CD4-positive, alpha-beta T cell (primary cell): ENCODE results near the gene KIF26B. TPM values are rescaled to one million over a fixed set of nuclear protein-coding genes. Genes with fewer than 3 reads are reported as not detected.

Experiments
- ATAC-seq: fragments of 200-7000 bp; cut with Tn5 transposase; one replicate; pipeline ENCODE4 v1.10.0; 2022; ENCODE audit warnings: mild to moderate bottlenecking; ENCODE audit not compliant: poor library complexity
- CTCF ChIA-PET: fragments of 350-600 bp; sonication (Branson Sonifier 250); formaldehyde crosslinking; loops from one replicate; lab custom pipeline; 2021; ENCODE audit warnings: antibody characterized with exemption, inconsistent platforms; lab: Charles Lee
- POLR2A ChIA-PET: fragments of 350-600 bp; sonication (Branson Sonifier 250); formaldehyde crosslinking; loops from one replicate; lab custom pipeline; 2021; ENCODE audit warnings: antibody characterized with exemption, inconsistent platforms; lab: Charles Lee
- DNase-seq, 14 experiments: peaks; one replicate each; pipeline ENCODE4 v3.0.0-alpha.2; 2013 to 2020; ENCODE audit warnings: mixed read lengths in 2 of 14
- H3K27ac ChIP-seq, 2 donors: one replicate each; pipeline versions ENCODE4 v1.5.1 to v1.7.0; 2013; ENCODE audit warnings: low read length in 2 of 2, low read depth in 1 of 2, mild to moderate bottlenecking in 1 of 2
- H3K27me3 ChIP-seq, 2 experiments: 1 replicate in 1 of 2; 2 replicates in 1 of 2; pipeline versions ENCODE4 v1.6.1 to v1.7.0; 2013; ENCODE audit warnings: low read length in 2 of 2, control low read depth in 1 of 2, mild to moderate bottlenecking in 1 of 2, moderate library complexity in 1 of 2; ENCODE audit not compliant: insufficient read depth in 2 of 2, control insufficient read depth in 1 of 2
- H3K36me3 ChIP-seq: one replicate; pipeline ENCODE4 v1.6.1; 2013; ENCODE audit warnings: low read length, control low read depth; ENCODE audit not compliant: insufficient read depth
- H3K4me1 ChIP-seq: one replicate; pipeline ENCODE4 v1.6.1; 2013; ENCODE audit warnings: low read length, control low read depth; ENCODE audit not compliant: insufficient read depth
- H3K4me3 ChIP-seq: one replicate; pipeline ENCODE4 v1.5.1; 2013; ENCODE audit warnings: mild to moderate bottlenecking, low read length, moderate library complexity
- H3K9me3 ChIP-seq, 2 experiments: 1 replicate in 1 of 2; 2 replicates in 1 of 2; pipeline versions ENCODE4 v1.6.1 to v1.7.0; 2013; ENCODE audit warnings: low read length in 2 of 2, mild to moderate bottlenecking in 2 of 2, control low read depth in 1 of 2, moderate library complexity in 1 of 2; ENCODE audit not compliant: control insufficient read depth in 1 of 2, insufficient read depth in 1 of 2
- H3K27ac Mint-ChIP-seq: one replicate; pipeline ENCODE4 v1.8.0; 2020; ENCODE audit warnings: mixed read lengths
- H3K27me3 Mint-ChIP-seq: one replicate; pipeline ENCODE4 v1.8.0; 2021; ENCODE audit warnings: mixed read lengths
- H3K36me3 Mint-ChIP-seq: one replicate; pipeline ENCODE4 v1.8.0; 2021; ENCODE audit warnings: low read depth, mixed read lengths
- H3K4me1 Mint-ChIP-seq: one replicate; pipeline ENCODE4 v1.8.0; 2021; ENCODE audit warnings: low read depth, mixed read lengths
- H3K4me3 Mint-ChIP-seq: one replicate; pipeline ENCODE4 v1.8.0; 2020; ENCODE audit warnings: mild to moderate bottlenecking, mixed read lengths
- H3K9me3 Mint-ChIP-seq: one replicate; pipeline ENCODE4 v1.8.0; 2020; ENCODE audit warnings: mixed read lengths
- CTCF ChIP-seq: fragments of 200-600 bp; IDR thresholded peaks from one replicate; pipeline ENCODE4 v1.8.0; 2022; ENCODE audit warnings: antibody characterized with exemption, mild to moderate bottlenecking
- intact Hi-C, 2 experiments: fragments of 100-400 bp; cut with DNase I in 1 of 2; cut with micrococcal nuclease in 1 of 2; formaldehyde crosslinking; loops; one replicate each; pipeline versions ENCODE4 v1.15.1 to v1.9.0; 2023 to 2025; cut with DNase I, micrococcal nuclease
- total RNA-seq, 174 experiments: library from RNA in 2 of 174; stranded (reverse) in 2 of 174; gene quantifications; one replicate each; pipeline ENCODE4 v1.2.3 and lab custom pipeline; 2021 to 2026

Gene KIF26B
- total RNA-seq, 2 experiments from 2014 or later: 0.03 TPM; not detected in 1

- H3K27ac Mint-ChIP-seq: no peak overlapping the region
- no peaks in the 10 kb centered on the region for H3K4me1 Mint-ChIP-seq
- H3K36me3 ChIP-seq: no peaks in the 10 kb centered on the region
- no peak overlapping the region for H3K4me3 Mint-ChIP-seq
- no peak for TF ChIP-seq CTCF
- no peak for DNase-seq
- no peak for ATAC-seq
- no peaks in the 10 kb centered on the region for H3K27me3 Mint-ChIP-seq
- intact Hi-C loops: no loop called here
- H3K36me3 Mint-ChIP-seq: no peaks in the 10 kb centered on the region
- no peak overlapping the region for H3K27ac ChIP-seq
- H3K4me1 ChIP-seq: no peaks in the 10 kb centered on the region
- ChIA-PET POLR2A (no interaction called here), CTCF (no interaction called here)
- H3K9me3 ChIP-seq: peaks cover 0 to 23% of the 10 kb centered on the region in 2 experiments
- no peaks in the 10 kb centered on the region for H3K27me3 ChIP-seq
- H3K4me3 ChIP-seq: no peak overlapping the region
- no peaks in the 10 kb centered on the region for H3K9me3 Mint-ChIP-seq
Observed at GRCh38 chr1:245587435-245588115, 432.8 kb downstream of the KIF26B start.

- Mint-ChIP-seq H3K27me3 (no peaks in the 10 kb centered on the region), H3K9me3 (no peaks in the 10 kb centered on the region), H3K36me3 (no peaks in the 10 kb centered on the region), H3K27ac (no peak overlapping the region), H3K4me3 (no peak overlapping the region), H3K4me1 (no peaks in the 10 kb centered on the region)
- intact Hi-C loops: no loop called here
- no peak for TF ChIP-seq CTCF
- POLR2A ChIA-PET: no interaction called here
- no peaks in the 10 kb centered on the region for H3K36me3 ChIP-seq
- CTCF ChIA-PET: no interaction called here
- no peak for ATAC-seq
- peaks cover 0 to 23% of the 10 kb centered on the region in 2 experiments for H3K9me3 ChIP-seq
- H3K27me3 ChIP-seq: no peaks in the 10 kb centered on the region
- no peak for DNase-seq
- H3K4me3 ChIP-seq: no peak overlapping the region
- no peak overlapping the region for H3K27ac ChIP-seq
- no peaks in the 10 kb centered on the region for H3K4me1 ChIP-seq
Observed at GRCh38 chr1:245588116-245588639, 433.4 kb downstream of the KIF26B start.

- Histone ChIP-seq H3K9me3 (peaks cover 0 to 23% of the 10 kb centered on the region in 2 experiments), H3K36me3 (no peaks in the 10 kb centered on the region), H3K27me3 (no peaks in the 10 kb centered on the region), H3K27ac (no peak overlapping the region), H3K4me1 (no peaks in the 10 kb centered on the region), H3K4me3 (no peak overlapping the region)
- Mint-ChIP-seq H3K27me3 (no peaks in the 10 kb centered on the region), H3K4me1 (no peaks in the 10 kb centered on the region), H3K4me3 (no peak overlapping the region), H3K27ac (no peak overlapping the region), H3K9me3 (no peaks in the 10 kb centered on the region), H3K36me3 (no peaks in the 10 kb centered on the region)
- ChIA-PET CTCF (no interaction called here), POLR2A (no interaction called here)
- TF ChIP-seq CTCF: no peak
- no peak for DNase-seq
- intact Hi-C loops: no loop called here
- ATAC-seq: no peak
Observed at GRCh38 chr1:245589316-245589715, 434.5 kb downstream of the KIF26B start.
